ENCODE results near the gene TMEM51. TPM values are rescaled to one million over a fixed set of nuclear protein-coding genes. Genes with fewer than 3 reads are reported as not detected.

The TMEM51 gene
- total and polyA plus RNA-seq, 10 of the 15 experiments (the other 5 are each of a cell fraction or from before 2014, with no cell fraction given): 0.55 to 4.8 (median 3.1) TPM

- no peak for TF ChIP-seq NRF1 (conservative IDR thresholded peaks at IDR 0.05; ENCODE audit: low read depth, low read length)
- TF ChIP-seq EP300 (IDR thresholded peaks at IDR 0.05; ENCODE audit: borderline replicate concordance in 1 of 2, control insufficient read depth in 1 of 2, low read depth in 2 of 2, low read length in 2 of 2): no peak
- TF ChIP-seq PAX5 (IDR thresholded peaks at IDR 0.05; ENCODE audit: borderline replicate concordance, low read depth, low read length): no peak
- TF ChIP-seq ZZZ3 (IDR thresholded peaks at IDR 0.05; ENCODE audit: control insufficient read depth, insufficient read length, low read depth): no peak
- TF ChIP-seq ESRRA (IDR thresholded peaks at IDR 0.05; ENCODE audit: low read length): no peak
- TF ChIP-seq KLF5 (IDR thresholded peaks at IDR 0.05; ENCODE audit: partially characterized antibody): no peak
- TF ChIP-seq MXI1 (IDR thresholded peaks at IDR 0.05; ENCODE audit: low read depth, low read length): no peak
- no peak for TF ChIP-seq TARDBP (IDR thresholded peaks at IDR 0.05; ENCODE audit: borderline replicate concordance)
- TF ChIP-seq RBBP5 (conservative IDR thresholded peaks at IDR 0.05): no peak
- TF ChIP-seq ATF7 (IDR thresholded peaks at IDR 0.05; ENCODE audit: low read depth): no peak
- TF ChIP-seq NR2C2 (IDR thresholded peaks at IDR 0.05; ENCODE audit: borderline replicate concordance, control insufficient read depth, insufficient read length, low read depth): no peak
- TF ChIP-seq, protein P1, sequence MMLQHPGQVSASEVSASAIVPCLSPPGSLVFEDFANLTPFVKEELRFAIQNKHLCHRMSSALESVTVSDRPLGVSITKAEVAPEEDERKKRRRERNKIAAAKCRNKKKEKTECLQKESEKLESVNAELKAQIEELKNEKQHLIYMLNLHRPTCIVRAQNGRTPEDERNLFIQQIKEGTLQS (IDR thresholded peaks at IDR 0.05; ENCODE audit: borderline replicate concordance, extremely low read depth, low read depth, low read length): no peak
- TF ChIP-seq, protein P2, sequence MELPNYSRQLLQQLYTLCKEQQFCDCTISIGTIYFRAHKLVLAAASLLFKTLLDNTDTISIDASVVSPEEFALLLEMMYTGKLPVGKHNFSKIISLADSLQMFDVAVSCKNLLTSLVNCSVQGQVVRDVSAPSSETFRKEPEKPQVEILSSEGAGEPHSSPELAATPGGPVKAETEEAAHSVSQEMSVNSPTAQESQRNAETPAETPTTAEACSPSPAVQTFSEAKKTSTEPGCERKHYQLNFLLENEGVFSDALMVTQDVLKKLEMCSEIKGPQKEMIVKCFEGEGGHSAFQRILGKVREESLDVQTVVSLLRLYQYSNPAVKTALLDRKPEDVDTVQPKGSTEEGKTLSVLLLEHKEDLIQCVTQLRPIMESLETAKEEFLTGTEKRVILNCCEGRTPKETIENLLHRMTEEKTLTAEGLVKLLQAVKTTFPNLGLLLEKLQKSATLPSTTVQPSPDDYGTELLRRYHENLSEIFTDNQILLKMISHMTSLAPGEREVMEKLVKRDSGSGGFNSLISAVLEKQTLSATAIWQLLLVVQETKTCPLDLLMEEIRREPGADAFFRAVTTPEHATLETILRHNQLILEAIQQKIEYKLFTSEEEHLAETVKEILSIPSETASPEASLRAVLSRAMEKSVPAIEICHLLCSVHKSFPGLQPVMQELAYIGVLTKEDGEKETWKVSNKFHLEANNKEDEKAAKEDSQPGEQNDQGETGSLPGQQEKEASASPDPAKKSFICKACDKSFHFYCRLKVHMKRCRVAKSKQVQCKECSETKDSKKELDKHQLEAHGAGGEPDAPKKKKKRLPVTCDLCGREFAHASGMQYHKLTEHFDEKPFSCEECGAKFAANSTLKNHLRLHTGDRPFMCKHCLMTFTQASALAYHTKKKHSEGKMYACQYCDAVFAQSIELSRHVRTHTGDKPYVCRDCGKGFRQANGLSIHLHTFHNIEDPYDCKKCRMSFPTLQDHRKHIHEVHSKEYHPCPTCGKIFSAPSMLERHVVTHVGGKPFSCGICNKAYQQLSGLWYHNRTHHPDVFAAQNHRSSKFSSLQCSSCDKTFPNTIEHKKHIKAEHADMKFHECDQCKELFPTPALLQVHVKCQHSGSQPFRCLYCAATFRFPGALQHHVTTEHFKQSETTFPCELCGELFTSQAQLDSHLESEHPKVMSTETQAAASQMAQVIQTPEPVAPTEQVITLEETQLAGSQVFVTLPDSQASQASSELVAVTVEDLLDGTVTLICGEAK (IDR thresholded peaks at IDR 0.05; ENCODE audit: borderline replicate concordance): no peak
- no peak for TF ChIP-seq FOXK2 (IDR thresholded peaks at IDR 0.05)
- CTCF ChIA-PET: interaction anchor here (1.1 to 1.6 kb wide), 5 partner anchors 10 to 92 kb away, joined by 3 to 4 read pairs (median 3); no protein-coding TSS in a partner anchor
- Histone ChIP-seq H2AFZ (ENCODE audit: control insufficient read depth, low read depth, low read length) (no peak overlapping the region), H3K79me2 (ENCODE audit: control insufficient read depth, insufficient read depth, low read length) (peaks cover 5% of the 10 kb centered on the region), H3K9me3 (replicated peaks; ENCODE audit: control insufficient read depth, insufficient read depth, low read length) (no peaks in the 10 kb centered on the region; the same call in 2 of the 3 replicates), H3K27me3 (replicated peaks in 1 of 2; ENCODE audit: control insufficient read depth in 2 of 2, insufficient read depth in 2 of 2, low read length in 1 of 2) (no peaks in the 10 kb centered on the region), H3K4me3 (no peak overlapping the region), H3K27ac (ENCODE audit: control insufficient read depth, insufficient read depth) (no peak overlapping the region), H4K20me1 (ENCODE audit: control insufficient read depth, insufficient read depth) (no peaks in the 10 kb centered on the region), H3K4me1 (ENCODE audit: control insufficient read depth, insufficient read depth, low read length) (peaks cover 34% of the 10 kb centered on the region), H3K4me2 (ENCODE audit: control insufficient read depth, insufficient read depth) (no peak overlapping the region), H3K36me3 (ENCODE audit: control insufficient read depth in 2 of 2, insufficient read depth in 2 of 2, low read length in 1 of 2) (no peaks in the 10 kb centered on the region), H3K9ac (ENCODE audit: control insufficient read depth, insufficient read depth, low read length) (no peak overlapping the region)
- ATAC-seq: no peak
- intact Hi-C loops (cut with micrococcal nuclease; ENCODE audit: unreplicated experiment): no loop called here
- SMC1A ChIA-PET (ENCODE audit: uncharacterized antibody, unreplicated experiment): interaction anchor here (1.0 to 3.0 kb wide), 3 partner anchors 8 to 92 kb away, joined by 4 to 11 read pairs (median 10); no protein-coding TSS in a partner anchor
- no peak for DNase-seq (ENCODE audit: low read depth, low spot score)
- BruUV-seq (replicated peaks): no TSS peak
- RAD21 ChIA-PET (ENCODE audit: unreplicated experiment): interaction anchor here (0.8 to 1.6 kb wide), 2 partner anchors 11 to 52 kb away, joined by 3 to 4 read pairs; no protein-coding TSS in a partner anchor
- no peak for FAIRE-seq
- 42% methylated on average over 7 of the region's 7 CpGs for WGBS (ENCODE audit: insufficient coverage, insufficient replicate concordance, low lambda C conversion rate, missing lambda C conversion rate)
- in situ Hi-C loops (cut with MboI): no loop called here
- POLR2A ChIA-PET: interaction anchor here (1.9 kb wide), 1 partner anchor 26 kb away, joined by 4 read pairs; no protein-coding TSS in a partner anchor
Observed at GRCh38 chr1:15180189-15180588, 26.6 kb downstream of the TMEM51 start.

All from GM12878 (cell line).